Fibroblast of skin of scalp (primary cell): Measurements from ENCODE around the gene PLXNA2.

ENCODE experiments used
- DNase-seq: peaks from one replicate; pipeline ENCODE4 v3.0.0-alpha.2; 2013

Gene PLXNA2

DNA sequence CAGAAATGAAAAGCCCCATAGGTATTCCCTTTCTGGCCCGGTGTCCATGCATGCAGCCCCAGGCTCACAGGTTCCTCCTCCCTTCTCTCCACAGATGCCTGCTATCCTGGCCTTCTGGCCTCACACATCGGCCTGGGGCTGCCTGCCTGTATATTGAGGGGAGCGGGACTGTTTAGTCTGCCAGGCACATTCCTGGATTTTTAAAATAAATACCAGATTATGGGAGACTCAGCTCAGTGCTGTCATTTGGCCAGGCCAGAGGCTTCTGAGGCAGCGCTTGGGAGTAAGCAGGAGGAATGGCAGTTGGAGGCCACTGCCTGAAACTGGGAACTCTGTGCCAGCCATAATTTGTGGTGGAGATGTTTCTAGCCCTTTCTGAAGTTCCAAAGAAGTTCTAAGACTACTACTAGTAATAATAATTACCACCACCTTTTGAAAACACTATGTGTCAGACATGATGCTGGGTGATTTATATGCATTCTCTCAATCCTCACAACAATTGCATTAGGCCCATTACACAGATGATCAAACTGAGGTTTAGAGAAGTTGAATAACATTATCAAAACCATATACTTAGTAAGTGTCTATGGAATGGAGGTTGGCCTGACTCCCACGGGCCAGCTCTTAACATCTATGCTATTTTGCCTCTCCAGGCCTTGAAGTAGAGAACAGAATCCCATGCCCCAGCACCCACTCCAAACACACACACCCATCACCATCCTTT, 107.6 kb downstream of the PLXNA2 start:
- DNase-seq, result peak; percentile 33

DNA sequence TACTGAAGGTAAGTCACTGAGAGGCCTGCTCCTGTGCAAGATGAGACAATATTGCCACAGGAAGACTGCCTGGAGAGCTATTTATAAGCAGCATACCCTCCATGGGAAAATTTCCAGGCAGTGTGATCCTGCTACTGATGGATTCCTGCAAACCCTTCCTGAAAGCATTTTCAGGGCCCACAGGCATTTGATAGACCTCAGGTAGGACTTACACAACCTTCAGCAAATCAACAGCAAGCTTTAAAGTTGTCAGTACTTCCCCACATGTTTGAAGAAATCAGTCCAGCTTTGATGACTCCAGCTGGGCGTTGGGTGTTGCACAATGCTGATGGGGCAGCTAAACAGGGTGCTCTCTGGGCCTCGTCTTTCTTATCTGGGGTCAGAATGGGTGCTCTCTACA, 108.8 kb downstream of the PLXNA2 start:
- DNase-seq, result no peak

DNA sequence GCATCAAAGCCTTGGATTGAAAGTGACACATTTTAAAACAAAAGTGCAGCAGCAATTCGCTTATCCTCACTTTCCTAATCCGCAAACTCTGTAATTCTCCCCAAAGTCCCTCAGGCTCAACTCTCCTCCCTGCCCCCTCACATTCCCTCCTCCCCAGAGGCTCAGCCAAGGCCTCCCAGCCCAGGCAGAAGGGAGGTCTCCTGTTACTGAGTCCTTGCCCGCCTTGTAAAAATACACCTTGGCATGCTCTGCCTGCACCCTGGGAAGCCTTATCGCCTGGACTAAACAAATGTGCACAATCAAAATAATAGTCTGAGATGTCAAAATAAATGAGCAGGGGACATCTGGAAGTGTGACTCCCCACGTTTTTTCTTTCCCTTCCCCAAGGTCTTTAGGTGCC, 109.7 kb downstream of the PLXNA2 start:
- DNase-seq, result no peak

DNA sequence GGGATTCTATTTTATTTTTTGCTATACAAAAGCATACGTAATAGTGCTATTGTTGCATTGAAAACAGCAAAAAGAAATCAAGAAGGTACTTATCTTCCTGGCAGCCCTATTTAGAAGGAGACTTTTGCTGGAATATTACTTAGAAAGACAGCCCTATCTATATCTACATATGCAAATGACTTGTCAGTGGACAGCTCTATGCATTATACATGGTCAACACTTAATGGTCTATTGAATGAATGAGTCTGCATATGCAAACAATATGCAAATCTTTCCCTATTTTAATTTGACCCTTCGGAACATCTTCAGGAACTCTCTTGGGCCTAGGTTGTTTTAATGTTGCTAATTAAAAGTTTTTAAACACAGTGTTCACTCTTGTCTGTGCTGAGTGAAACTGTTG, 110.8 kb downstream of the PLXNA2 start:
- no peak for DNase-seq

DNA sequence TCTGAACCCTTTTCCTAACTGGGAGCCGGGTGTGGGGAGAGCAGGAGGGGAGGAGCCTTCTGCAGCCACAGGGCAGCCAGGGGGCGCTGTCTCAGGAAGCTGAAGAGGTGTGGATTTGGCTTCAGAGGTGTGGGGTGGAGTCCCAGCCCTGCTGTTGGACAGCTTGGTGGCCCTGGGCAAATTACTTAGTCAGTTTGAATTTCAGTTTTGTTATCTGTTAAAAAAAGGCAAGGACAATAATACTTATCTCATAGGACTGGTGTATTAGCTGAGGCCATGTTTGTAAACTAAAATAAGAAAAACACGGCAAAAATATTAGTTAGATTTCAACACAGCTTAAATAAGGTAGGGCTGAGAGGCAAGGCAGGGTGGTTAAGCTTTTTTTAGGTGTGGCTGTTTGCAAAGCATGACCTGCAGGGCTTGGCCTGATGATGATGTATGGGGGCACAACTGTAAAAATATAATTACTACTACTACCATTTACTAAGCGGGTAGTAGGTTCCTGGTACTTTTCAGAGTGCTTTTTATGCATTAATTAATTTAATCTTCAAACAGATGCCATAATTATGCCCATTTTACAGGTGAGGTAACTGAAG, 111.8 kb downstream of the PLXNA2 start:
- peak; percentile 56 for DNase-seq

DNA sequence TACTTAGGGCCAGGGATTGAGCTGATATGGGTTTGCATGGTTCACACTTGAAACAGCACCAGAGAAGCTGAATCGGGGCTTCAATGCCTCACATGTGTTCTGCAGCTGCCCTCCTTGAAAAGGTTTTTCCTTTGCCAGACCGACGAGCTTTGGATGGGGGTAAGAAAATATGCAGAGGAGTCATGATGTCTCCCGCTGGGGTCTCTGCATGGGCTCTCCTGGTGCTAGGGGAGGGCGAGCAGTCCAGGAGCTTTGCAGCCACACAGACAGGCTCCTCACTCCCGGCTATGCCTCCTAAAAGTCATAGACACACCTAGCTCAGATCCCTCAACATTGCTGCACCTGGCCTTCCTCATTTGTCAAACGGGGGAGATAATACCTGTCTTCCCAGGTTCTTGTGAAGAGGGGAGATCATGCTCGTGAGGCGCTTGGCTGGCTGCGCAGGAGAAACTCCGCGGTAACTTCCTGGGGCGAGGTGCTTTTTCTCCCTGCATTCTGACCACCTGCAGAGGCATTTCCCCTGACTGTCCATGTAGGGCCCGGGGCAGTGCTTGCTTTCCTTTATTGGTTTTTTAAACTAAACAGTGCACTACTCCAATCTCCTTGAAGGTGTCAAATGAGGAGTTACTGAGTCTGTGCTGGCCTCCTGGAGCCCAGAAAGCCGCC, 112.4 kb downstream of the PLXNA2 start:
- DNase-seq, result peak; percentile 59

DNA sequence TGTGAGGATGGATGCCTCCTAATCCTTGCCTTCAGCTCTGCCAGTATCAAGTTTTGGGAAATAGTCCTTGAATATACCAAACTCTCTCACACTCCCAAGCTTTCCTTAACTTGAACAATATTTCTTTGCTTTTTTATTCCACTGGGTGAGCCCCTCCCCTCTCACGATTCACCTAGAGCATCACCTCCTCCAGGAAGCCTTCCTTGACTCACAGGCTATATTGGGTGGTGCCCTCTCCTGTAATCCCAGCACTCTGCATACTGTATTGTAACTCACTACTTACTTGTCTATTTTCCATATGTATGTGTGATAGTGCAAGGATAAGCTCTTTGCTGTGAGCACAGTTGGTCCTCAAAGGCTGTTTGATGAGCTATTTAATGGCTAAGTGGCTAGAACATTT, 114.7 kb downstream of the PLXNA2 start:
- DNase-seq, result no peak

DNA sequence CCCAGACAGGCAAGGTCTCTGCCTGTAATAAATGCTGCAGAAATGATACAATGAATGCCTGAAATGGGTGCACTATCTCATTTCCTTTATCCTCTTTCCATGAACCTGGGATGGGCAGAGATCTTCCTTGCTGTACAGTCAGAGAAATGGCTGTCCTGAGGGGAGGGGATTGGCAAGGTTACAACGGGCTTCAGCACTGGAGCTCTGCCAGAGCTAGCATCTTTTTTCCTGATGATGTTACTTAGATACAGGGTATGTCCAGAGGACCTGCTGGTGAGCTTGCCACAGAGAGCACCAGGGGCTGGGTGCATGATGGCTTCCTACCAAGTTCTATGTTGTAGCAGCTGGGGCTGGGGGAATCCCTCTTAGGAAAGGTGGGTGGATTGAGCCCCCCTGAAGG, 115.1 kb downstream of the PLXNA2 start:
- no peak for DNase-seq

DNA sequence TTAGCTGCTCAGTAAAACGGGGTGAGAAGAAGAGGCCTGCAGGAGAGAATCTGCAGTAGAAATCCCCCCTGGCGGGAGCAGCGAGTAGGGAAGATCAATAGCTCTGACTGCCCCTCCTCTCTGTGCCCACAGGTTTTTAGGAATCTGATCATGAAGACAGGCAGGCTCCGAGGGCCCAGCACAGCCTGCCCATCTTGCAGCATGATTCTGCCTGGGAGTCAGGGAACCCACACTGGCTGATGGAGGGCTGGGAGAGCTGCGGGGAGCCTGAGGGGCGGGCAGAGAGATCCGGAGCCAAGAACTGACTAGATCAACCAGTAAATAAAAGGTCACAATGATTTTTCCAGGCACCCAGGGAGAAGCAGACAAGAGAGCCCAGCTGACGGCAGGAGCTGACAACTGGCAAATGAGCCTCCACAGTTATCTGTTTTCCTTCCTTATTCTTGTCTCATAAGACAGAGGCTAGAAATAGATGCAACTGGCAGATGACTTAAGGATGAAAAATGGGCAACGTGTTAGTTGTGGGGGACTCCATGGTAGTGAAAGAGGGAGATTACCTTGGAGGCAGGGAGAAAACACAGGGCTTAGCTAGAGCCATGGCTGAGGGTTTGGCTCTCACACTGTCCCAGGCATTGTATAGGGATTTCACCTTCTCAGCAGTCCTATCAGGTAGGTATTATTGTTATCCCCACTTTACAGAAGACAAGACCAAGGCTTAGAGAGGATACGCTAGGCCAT, 116.2 kb downstream of the PLXNA2 start:
- no peak for DNase-seq

DNA sequence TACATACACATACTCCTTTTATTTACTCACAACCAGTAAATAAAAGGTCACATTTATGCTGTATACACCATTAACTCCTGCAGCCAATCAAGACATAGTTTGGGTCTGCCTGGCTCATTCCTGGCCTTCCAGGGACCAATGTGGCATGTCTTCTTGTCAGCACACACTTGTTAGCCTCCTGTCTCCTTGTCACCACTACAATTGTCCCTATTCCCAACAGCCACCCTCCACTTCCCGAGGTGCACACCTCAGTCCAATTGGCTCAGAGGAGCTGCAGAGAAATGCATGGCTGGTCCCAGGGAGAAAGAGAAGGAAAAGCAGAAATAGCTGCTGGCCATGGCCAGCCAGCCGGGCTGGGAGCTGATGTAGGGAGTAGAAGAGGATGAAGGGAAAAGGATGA, 116.9 kb downstream of the PLXNA2 start:
- DNase-seq, result no peak

DNA sequence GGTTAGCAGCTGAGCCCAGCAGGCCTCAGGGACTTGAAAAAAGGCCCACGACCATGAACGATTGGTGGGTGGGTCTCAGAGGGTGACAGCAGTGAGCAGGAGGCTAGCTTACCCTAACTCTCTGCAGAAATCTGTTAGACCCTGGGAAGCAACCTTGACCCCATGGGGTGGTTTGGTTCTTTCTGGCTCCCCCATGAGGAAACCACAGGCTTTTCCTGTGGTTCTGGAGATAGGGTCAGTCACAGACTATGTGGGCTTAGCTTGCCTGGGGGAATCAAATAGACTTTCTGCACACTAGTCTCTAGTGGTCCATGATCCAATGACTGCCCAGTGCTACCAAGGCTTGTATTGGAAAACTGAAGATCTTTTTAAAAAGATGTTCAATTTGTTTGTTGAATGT, 118.1 kb downstream of the PLXNA2 start:
- no peak for DNase-seq

DNA sequence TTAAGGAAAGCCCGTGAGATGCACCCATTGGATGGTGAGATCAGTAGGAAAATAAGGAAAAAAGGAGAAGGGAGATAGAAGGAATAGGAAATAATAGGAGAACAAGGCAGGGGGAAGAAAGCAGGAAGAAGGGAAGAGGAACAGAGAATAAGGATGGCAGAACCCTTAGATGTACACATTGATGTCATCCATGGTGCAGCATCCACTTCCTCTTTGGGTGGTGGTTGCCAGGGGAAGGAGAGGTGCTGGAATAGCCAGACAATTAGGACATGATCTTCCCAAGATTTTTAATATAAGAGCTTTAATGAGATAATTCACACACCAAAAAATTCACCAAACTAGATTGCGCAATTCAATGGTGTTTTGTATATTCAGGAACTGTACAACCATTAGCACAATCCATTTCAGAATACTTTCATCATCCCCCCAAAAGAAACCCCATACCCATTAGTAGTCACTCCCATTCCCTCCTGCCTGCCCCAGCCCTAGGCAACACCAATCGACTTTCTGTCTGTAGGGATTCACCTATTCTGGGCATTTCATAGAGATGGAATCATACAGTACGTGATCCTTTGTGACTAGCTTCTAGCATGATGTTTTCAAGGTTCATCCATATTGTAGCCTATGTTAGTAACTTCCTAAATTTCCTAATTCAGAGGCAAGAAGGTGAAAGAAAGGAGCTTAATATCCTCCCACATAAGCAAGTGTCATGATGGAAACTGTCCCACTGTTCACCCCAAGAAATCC, 121.4 kb downstream of the PLXNA2 start:
- no peak for DNase-seq

DNA sequence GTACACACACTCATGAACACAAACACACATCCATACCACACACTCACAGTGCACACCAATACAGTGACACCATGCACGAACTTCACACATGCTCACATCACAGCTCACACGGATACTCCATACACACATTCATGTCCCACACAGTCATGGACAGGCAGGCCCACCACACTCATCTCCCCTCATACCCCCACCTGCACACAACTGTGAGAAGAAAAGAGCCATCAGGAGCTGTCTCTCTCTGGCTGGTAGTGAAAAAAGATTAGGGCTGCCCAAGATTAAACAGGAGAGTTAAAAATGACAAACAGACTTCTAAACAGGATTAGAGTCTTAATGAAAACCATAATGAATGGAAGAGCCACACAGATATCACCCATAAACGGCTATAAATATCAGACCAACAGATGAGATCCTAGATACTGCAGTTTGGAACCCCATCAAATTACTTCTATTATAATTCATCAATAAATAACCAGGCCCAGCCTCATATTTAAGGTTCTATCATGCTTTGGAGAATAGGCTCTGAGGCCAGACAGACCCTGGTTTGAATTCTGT, 122.3 kb downstream of the PLXNA2 start:
- no peak for DNase-seq

DNA sequence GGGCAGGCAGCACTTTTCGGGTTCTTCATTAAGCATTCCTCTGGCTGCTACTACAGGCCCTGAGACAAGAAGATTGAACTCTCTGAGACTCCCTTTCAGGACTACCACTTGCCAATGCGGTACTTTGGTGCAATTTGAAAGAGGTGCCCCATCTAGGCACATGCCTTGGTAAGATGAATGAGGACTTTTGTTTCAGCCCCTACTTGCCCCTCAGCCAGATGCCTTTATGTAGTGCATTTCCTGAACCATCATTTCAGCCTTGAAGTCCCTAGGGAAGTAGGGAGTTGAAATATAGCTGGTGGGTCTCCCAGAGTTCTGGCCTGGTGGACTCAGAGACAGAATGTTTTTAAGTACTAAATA, 123.8 kb downstream of the PLXNA2 start:
- DNase-seq, result no peak

DNA sequence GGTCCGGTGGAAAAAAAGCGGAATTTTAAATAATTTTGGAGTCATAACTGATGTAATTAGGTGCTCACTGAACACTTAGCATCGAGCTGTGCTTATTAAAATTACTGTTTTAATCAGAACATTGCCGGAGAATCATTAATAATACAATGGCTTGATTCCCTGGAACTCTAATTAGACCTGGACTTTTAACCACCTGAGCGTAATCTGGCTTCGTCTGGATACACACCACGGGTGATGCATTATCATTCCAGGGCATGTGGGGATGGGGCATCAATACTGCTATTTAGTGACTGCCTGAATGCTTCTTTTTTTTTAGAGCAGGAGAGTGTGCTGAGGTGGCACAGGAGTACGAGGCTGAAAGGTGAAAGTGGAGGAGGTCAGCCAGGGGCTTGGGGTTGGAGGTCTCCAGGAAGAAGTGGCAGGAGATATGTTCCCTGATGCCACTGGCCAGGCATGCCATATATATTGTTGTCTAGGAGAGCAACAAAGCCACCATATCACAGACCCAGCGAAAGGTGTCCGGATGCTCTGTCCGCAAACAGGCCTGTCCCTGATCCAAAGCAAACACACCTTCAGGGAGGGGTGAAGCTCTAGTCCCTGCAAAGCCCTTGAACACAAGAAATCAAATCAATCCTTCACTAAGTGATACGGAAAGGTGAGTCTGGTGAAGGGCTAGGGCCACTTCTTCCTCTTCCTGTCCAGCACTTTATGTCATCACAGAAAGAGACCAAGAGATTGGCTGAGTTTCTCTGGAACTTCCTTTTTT, 125.2 kb downstream of the PLXNA2 start:
- no peak for DNase-seq

DNA sequence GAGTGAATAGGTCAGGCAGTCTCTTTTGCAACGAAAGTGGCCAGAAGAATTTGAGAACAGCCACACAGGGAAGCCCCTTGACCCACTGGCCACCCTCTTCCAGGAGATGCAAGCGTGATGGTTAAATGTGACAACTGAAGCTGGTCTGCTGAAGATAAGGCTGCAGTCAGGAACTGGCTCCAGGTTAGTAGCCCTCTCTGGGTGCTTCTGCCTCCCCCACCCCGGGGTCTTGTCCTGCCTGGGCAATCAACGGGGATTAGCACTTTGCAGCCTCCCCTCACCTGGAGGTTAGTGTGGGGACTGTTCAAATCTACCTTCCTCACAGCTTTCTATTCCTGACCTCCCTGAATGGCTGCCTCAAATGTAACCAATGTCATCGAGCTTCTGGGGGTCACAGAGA, 125.9 kb downstream of the PLXNA2 start:
- DNase-seq, result no peak

DNA sequence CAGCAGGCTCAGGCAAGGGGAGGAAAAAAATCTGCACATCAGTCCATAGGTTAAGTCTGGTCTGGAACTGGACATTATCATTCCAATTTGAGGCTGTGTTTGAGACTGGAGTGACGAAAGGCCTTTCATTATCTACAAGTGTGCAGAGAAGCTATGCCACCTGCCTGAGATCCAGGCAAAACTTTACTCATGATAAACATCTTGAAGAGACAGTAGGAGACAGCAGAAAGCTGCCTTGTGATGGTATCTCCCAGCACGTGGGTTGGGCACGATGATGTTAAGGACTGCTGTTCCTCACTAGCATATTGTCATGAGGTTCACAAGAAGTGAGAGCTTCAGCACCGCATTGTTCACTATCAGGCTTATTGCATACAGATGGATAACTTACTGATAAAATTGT, 126.4 kb downstream of the PLXNA2 start:
- DNase-seq, result no peak

DNA sequence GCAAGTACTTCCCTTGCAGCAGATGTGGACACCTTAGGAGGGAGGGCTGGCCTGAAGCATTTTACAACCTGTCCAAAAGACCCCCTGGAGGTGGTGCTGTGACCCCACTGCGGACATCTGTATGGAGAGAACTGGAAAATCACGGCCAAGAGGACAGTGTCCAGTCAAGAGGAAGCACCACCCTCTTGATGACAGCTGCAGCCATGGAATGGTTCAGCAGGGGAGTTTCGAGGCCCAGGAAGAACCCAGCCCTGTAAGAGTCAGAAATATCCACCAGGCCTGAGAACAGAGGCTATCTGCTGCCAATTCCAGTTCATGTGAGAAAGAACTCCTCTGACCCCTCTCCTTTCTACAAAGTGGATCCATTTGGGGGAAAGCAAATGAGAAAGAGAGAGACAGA, 126.8 kb downstream of the PLXNA2 start:
- no peak for DNase-seq

DNA sequence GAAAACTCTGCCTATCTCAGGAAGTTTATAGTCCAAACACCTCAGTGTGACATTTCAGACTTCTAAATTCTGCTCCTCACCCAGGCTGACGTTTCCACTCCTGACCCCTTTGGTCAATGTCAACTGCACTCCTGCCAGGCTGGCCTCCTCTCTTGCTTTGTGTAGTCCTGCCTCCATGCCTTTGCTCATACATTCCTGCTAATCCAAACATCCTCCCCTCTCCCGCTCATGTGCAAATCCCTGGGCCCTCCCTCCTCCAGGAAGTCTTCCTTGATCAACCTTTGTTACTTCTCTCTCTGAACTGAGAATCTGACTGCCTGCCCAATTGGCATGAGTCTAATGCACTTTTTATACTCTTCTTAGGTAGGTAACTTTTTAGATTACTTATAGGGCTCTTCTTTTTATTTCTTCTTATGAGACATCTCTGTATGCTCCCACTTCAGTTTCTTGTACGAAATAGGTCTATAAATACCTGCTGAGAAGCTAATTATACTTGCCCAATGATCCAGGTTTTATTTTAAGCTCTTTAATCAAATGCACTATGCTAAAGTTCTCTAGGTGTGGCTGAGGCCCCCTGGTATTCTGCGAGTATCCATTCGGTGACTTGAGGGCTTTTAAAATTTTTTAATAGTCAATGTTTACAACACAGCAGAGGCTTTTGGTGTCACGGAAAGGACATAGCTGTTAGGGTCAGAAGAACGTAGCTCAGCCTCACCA, 128.1 kb downstream of the PLXNA2 start:
- no peak for DNase-seq

DNA sequence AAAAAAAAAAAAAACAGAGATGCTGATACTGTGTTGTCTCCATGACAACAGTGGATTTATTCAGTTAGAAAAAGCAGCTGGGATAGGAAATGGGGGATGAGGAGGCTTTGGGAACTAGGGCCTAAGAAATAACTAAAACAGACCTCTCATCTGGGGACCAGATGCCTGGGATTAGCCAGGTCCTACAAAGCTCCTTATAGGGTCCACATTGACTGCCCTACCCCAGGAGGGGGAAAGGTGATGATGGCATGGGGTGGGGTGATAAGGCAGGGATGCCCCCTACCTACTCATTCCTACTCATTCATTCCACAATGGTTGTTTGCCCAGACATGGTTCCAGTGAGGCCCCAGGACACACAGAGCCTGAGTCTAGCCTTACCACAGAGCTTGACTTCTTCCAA, 131.2 kb downstream of the PLXNA2 start:
- DNase-seq, result no peak

DNA sequence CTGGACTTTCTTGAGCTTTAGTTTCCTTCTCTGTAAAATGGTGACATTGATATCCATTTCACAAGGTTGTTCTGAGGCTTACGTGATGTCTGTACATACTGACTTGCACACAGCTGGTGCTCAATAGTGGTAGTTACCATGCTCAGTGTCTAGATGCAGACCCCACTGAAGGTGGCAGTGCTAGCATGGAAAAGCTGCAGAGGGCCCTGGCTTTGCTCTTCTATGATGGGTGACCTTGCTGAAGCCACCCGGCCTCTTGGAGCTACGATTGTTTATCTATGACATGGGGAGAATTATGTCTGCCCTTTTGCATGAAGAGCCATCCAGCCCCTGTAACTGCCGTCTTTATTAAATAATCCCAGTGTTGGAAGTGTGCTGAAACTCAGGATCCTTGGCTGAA, 131.8 kb downstream of the PLXNA2 start:
- DNase-seq, result no peak
